Cardiac fibroblast (primary cell): ENCODE data around the gene GAS2L1.
A peak's percentile ranks its signal among the peaks of the same experiment; 100 is the strongest.

Source experiments
- DNase-seq, 2 donors: peaks; one replicate each; pipeline versions ENCODE4 v3.0.0 to v3.0.0-alpha.2; 2010; ENCODE audit warnings: low read depth in 2 of 2
- H3K4me3 ChIP-seq, 2 donors: replicated peaks in 1 of 2; 1 replicate in 1 of 2; 2 replicates in 1 of 2; pipeline ENCODE4 v1.5.1; 2011; ENCODE audit warnings: low read depth in 2 of 2, low read length in 2 of 2, mild to moderate bottlenecking in 2 of 2, moderate library complexity in 1 of 2
- TF ChIP-seq, protein P1 (sequence below): IDR thresholded peaks from one replicate; pipeline ENCODE4 v1.5.1; 2011; ENCODE audit warnings: low read depth, mild to moderate bottlenecking, low read length, inconsistent platforms

The GAS2L1 gene

GRCh38 chr22:29359469-29359868 is 53.0 kb downstream of the GAS2L1 start:
- TF ChIP-seq, protein P1, sequence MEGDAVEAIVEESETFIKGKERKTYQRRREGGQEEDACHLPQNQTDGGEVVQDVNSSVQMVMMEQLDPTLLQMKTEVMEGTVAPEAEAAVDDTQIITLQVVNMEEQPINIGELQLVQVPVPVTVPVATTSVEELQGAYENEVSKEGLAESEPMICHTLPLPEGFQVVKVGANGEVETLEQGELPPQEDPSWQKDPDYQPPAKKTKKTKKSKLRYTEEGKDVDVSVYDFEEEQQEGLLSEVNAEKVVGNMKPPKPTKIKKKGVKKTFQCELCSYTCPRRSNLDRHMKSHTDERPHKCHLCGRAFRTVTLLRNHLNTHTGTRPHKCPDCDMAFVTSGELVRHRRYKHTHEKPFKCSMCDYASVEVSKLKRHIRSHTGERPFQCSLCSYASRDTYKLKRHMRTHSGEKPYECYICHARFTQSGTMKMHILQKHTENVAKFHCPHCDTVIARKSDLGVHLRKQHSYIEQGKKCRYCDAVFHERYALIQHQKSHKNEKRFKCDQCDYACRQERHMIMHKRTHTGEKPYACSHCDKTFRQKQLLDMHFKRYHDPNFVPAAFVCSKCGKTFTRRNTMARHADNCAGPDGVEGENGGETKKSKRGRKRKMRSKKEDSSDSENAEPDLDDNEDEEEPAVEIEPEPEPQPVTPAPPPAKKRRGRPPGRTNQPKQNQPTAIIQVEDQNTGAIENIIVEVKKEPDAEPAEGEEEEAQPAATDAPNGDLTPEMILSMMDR: peak; percentile 78

More at GRCh38 chr22:29359469-29359868, 53.0 kb downstream of the GAS2L1 start:
- peak; percentile 62 to 78 for DNase-seq
- H3K4me3 ChIP-seq: no peak overlapping the region
